Frontal cortex (tissue), 4 donors: ENCODE data around the gene HSH2D. TPM values are rescaled to one million over a fixed set of nuclear protein-coding genes. Genes with fewer than 3 reads are reported as not detected.
"Not testable (repeated sequence)": the region's sequence is repeated elsewhere in the genome, so short reads cannot be mapped to it uniquely, and the experiment has no call there.

Source experiments
- DNase-seq, 2 donors: peaks; one replicate each; pipeline ENCODE4 v3.0.0; 2012; ENCODE audit warnings: low spot score in 2 of 2
- FAIRE-seq: peaks from 2 replicates; lab custom pipeline; 2012; peaks lifted over from hg19 to GRCh38; lab: Jason Lieb, UNC
- total RNA-seq: library from RNA; depleted of rRNA; stranded (reverse); fragments of >200 nt; gene quantifications from one replicate; pipeline ENCODE4 v1.2.3, GENCODE V29; 2014
- donor health status: control.
- donor health status: control.
- donor health status: control.

The HSH2D gene
- total RNA-seq, 1 donor from 2014 or later: under 0.01 TPM

DNA sequence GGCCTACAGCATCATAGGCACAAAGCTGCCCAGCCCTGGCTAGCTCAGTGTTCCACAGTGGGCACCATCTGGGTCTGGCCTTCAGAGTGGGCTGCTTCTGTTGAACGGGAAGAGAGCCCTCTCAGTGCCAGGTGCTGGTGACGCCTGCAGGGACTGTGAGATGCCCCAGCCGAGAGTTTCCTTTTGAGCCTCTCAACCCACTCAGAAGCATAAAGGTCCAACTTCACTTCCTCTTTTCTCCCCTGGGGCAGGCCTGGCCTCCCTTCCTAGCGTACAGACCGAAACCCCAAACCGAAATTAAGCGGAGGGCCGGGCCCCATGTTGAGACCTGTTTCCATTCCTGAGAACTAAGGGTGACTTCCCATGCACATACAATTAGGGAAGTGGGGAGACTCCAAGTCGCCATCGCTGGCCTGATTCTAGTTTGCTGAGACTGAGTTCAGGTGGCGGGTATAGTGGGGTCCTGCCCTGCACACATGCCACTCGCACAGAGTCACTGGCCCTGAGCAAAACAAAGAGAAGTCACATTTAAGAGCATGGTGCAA is 24.9 kb upstream of the HSH2D start:
- peak in 1 of 2 donors; percentile 19 for DNase-seq
- no peak for FAIRE-seq

DNA sequence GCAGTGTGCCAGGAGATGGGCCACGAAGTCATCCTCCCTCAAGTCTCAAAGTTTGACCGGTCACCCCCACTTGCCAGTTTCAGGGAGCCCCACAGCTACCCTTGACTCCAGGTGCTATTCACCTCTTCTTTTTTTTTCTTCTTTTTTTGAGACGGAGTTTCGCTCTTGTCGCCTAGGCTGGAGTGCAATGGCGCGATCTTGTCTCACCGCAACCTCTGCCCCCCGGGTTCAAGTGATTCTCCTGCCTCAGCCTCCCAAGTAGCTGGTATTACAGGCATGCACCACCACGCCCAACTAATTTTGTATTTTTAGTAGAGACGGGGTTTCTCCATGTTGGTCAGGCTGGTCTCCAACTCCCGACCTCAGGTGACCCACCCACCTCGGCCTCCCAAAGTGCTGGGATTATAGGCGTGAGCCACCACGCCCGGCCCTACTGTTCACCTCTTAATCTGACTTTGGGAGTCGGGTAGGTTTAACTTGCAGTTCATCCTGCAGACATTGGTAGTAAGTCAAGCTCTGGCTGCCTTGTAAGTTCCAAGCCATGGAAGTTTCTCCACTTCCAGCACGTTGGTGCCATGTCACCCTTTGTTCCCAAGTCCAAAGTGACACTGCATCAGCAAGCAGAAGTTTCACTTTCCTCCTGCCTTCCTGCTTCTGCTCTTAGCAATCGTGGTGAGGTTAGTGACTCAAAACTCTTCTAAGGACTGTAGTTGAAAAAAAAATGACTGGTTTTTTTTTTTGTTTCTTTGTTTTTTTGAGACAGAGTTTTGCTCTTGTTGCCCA is 24.2 kb upstream of the HSH2D start:
- not testable (repeated sequence) for DNase-seq, FAIRE-seq

DNA sequence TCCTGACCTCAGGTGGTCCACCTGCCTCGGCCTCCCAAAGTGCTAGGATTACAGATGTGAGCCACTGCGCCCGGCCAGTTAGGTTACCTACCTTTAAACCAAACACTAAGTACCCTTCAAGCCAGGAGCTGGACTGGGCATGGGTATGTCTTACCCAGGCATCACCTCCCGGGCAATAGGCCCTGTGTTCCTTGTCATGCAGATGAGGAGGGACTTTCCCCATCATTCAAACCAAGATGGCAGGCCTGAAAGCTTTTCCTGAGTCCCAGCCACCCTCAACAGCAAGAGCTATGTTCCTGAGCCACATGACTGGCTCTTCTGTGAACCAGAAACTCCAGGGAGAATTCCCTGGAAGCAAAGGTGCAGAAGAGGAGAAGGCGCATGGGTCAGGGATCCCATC is 22.3 kb upstream of the HSH2D start:
- FAIRE-seq (no peak), DNase-seq (no peak)

DNA sequence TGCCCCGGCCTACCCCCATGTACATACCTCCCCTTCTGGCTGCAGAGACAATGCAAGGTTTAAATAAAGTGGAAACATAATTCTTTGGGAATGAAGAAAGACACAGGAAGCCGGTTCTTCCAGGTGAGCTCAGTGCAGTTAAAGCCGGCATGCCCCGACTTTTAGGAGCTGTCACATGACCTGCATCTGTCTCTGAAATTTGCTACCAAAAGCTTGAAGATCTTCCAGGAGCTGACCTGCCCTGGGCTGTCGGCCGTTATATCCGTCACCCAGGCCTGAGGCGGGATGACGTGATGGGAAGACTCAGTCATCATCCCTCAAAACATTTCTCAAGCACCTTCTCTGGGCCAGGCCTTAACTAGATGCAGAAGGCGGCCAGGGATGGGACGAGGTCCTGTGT is 21.5 kb upstream of the HSH2D start:
- DNase-seq (no peak), FAIRE-seq (no peak)

DNA sequence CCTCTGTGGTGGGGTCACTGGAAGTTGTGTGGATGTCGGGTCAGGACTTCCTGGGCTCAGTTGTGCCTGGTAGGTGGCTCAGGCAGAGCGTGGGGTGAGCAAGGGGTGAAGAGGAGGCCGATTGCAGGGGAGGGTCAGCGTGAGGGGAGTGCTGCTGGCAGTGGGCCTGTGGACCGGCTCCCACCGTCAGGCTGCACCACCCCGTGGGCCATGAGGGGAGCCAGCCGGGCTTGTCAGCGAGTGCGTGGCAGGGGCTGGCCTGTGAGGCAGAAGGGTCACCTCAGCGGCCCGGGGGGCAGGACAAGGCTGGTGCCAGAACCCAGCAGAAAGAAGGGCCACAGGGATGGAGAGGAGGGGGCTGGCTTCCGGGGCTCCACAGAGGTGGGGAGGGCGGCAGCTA is 18.5 kb upstream of the HSH2D start:
- DNase-seq (no peak), FAIRE-seq (no peak)

DNA sequence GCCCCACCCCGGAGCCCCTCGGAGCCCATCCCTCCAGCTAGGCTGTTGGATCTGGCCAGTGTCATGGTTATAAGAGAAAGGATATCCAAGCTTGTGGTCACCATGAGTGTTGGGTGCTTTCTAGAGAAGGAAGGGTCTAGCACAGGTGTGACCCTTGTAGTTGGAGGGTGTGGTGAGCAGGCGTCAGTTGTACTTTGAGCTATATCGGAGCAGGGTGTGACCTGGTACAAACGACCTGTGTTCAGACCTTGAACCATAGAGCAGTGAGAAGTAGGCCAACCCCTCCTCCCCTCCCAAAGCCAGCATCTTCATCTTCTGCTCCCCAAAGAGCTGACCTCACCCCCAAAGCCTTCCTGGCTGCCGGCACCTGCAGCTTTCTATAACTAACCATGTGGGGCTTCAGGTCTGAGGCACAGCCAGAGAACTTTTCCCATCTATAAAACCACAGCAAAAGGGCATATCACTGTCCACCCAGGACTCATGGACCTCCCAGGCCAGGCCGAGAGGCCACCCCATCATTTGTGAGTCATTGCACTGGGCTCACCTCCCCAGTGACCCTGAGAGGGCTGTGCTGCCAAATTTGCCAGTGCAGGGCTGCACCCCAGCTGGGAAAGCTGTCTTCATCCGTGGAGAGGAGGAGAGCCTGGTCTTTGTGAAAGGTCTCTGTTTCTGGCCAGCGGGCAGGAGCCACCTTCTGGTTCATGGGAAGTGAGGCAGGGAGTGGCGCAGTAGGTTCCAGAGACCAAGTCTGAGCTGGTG is 17.6 kb upstream of the HSH2D start:
- DNase-seq (no peak), FAIRE-seq (no peak)

DNA sequence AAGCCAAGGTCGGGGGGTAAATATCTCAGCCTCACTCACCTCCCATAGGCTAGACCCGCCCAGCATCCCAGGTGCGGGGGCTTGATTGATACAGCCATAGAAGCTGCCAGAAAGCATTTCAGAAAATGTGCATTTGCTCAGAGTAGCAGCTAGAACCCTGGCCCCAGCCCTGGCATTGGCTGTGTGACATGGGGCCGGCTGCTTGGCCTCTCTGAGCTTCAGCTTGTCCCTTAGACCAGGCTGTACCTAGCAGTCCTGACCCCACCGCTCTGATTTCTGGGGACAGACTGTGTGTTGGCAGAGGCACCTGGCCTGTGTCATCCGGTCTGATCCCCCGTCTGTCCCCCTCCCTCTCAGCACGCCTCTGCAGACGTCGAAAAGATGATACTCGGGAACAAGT is 16.4 kb upstream of the HSH2D start:
- no peak for DNase-seq
- no peak for FAIRE-seq

DNA sequence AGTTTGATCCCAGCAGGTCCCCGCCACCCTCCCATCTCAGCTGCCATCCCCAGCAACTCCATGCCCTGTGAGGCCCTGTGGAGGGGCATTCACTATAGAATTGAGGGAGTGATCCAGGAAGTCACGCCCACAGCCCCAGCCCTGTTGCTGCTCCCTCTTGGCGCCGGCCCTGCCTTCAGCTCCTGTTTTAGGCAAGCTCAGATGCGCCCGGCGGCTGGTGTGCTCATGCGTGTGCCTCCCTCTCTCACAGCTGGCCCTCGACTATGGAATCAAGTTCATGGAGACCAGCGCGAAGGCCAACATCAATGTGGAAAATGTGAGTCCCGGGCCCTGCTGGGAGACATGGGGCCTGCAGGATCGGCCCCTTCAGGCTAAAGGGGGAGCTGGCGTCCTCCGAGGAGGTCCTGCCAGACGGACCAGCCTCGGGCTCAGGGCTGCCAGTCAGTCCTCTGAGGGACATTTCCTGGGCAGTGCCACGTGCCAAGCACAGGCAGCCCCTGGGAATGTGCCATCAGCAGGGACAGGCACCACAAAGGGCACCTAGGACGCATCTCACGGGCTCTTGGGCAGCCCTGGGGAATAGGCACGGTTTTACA is 15.6 kb upstream of the HSH2D start:
- FAIRE-seq: no peak

DNA sequence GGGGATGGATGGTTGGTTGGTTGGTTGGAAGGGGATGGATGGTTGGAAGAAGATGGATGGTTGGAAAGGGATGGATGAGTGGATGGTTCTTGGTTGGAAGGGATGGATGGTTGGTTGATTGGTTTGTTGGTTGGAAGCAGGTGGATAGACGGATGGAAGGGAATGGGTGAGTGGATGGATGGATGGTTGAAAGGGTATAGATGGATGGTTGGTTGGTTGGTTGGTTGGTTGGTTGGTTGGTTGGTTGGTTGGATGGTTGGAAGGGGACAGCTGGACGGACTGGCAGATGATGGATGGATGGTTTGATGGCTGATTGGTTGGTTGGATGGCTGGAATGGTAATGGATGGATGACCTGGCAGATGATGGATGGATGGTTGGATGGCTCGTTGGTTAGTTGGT is 11.8 kb upstream of the HSH2D start:
- FAIRE-seq: no peak
- DNase-seq: no peak

More for the DNA sequence above, 15.6 kb upstream of the HSH2D start:
- no peak for DNase-seq

DNA sequence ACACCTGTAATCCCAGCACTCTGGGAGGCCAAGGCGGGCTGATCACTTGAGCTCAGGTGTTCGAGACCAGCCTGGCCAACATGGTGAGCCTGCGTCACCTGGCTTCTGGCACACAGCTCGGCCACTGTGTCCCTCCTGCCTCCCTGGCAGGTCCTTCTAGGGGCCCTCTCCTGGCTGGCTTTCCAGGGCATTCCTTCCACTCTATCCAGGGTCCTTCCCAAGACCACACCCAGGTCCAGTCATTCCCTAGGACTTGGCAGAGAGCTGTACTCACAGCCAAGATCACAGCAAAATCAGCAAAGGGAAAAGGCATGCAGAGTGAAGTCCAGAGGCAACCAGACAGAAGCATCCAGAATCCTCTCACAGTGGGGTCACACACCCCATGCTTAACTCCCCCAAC is 9.7 kb upstream of the HSH2D start:
- no peak for DNase-seq
- FAIRE-seq: no peak

DNA sequence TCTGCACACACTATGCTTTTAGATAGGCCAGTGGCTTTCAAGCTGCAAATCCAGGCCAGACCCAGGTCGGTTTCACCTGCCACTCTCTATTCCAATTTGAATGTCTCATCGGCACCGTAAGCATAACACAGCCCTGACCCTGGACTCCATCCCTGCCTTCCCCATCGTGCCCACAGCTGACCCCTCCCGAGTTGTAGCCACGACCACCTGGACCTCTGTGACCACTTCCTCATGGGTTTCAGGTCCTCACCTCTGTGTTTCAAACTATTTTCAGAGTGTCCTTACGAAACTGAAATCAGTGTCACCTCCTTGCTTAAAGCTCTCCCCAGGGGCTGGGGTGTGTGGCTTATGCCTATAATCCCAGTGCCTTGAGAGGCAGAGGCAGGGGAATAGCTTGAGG is 9.0 kb upstream of the HSH2D start:
- FAIRE-seq (no peak), DNase-seq (no peak)

DNA sequence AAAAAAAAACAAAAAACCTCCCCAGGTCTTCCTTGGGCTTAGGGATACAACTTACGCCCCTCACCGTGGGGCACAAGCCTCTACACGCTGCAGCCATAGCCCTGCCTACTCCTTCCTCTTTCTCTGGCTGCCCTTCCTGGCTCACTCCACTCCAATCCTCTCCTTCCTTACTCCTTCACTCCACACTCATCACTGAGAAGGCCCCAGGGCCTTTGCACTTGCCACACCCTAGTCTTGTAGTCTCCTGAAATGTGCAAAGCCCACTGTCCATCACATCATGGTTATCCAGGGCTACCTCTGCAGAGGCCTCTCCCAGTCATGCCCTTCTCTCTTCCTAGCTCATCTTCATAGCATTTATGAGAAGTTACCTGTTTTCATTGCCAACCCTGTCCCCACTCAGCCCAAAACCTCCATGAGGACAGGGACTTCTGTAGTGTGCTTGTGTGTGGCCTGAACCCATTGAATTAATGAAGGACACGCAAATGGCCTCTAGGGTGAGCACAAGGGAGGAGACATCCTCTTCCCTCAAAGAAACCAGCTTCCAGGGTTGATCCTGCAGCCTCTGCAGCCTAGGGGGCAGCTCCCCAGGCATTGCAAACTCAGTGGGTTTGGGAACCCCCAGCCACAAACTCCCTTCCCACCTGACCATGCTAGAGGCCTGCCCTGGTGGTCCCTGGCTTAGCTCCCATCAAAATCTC is 7.9 kb upstream of the HSH2D start:
- DNase-seq (no peak), FAIRE-seq (no peak)

DNA sequence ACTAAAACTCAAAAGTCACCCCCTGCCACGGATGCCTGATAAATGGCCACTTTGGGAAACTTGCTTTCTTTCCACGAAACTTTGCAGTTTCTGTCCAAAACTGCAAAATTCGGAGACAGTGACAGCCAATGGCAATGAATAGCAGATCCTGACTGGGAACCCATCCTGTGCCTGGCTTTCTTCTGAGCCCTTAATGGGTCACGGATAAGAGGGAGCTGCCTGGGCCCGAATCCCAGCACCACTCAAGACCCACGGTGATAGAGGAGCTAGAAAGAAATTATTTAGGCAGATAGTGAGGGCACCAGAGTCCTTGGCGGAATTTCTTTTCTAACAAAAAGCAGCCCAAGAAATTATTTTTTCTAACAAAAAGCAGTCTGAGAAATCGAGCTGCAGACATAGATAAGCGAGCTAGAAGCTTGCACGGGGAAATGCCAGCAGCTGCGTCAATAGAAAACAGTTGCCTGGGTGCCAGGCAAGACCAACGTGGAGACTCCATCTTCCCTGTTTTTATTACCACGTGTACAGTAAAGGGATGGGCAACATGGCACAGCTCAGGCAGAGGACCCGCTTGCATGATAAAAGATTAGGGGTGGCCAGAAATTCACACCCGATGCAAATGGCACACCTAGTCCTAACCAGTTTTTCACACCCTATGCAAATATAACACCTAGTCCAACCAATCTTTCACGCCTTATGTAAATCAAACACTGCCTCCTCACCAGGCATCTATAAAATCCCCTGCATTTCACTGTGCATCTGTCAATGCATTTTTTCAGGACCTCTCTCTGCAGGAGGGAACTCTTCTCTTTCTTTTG is 7.1 kb upstream of the HSH2D start:
- DNase-seq: no peak
- no peak for FAIRE-seq

DNA sequence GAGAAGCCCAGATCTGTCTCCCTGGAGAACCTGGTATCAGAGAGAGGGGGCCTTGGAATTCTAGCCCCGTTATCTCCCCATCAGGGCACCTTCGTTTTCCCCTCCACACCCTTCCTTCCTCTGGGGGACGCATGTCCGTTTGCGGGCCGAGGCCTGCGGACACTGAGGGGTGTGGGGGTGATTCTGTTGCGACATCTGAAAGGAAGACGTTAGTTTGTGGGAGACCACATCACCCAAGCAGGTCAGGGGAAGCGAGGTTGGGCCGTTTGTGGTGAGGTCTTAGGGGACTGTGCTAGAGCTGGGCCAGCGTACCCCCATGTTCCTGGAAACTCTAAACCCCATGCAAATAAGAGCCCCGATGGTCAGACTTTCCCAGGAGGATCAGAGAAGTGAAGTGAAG is 3.7 kb upstream of the HSH2D start:
- no peak for DNase-seq
- FAIRE-seq: no peak

DNA sequence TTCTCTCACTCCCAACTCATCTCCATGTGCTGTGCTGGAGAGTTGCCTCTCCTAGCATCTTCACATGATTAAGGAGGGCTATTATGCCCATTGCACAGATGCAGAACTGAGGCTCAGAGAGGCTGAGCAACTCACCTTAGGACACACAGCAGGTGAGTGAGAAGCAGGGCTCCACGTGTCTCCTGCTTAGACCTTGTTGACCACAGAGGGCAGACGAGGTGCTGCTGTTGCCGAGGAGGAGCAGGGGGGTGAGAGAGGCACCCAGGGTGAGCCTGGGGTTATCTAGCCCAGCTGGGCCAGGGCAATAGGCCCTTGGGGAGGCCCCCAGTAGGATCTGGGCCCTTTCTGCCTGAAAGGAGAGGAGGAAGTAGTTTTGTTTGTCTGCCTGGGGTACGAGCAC is 2.4 kb upstream of the HSH2D start:
- FAIRE-seq (no peak), DNase-seq (no peak)

DNA sequence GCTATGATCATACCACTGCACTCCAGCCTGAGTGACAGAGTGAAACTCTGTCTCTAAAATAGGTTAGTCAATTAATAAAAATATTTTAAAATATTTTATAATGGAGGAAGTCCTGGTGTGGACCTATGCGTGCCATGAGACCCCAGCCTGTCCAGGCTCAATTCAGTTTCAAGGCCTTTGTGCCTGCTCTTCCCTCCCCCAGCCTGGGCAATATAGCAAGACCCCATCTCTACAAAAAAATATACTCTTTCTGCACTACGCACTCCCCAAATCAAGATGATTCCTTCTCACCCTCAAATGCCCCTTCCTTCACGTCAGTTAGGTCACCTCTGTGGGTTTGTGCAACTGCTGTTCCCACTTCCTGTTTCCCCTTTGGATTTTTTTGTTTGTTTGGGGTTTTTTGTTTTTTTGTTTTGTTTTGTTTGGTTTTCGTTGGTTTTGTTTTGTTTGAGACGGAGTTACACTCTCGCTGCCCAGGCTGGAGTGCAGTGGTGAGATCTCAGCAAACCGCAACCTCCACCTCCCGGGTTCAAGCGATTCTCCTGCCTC is 1.4 kb upstream of the HSH2D start:
- DNase-seq (no peak), FAIRE-seq (no peak)

DNA sequence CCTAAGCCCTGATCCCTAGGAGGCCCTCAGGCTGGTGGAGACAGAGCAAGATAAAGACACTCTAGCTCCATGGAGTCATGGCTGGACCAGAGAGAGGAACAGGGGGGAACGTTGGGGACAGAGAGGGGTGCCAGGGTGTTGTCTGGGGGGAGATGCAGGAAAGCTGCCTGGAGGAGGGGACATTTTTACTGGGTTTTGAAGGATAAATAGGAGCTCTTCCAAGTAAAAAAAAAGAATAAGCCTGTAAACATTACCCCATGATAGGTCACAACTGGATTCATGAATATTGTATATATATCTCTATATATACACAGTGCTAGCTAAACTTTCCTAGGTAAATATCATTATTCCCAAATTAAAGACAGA is 714 bp downstream of the HSH2D start:
- no peak for FAIRE-seq
- DNase-seq: no peak

DNA sequence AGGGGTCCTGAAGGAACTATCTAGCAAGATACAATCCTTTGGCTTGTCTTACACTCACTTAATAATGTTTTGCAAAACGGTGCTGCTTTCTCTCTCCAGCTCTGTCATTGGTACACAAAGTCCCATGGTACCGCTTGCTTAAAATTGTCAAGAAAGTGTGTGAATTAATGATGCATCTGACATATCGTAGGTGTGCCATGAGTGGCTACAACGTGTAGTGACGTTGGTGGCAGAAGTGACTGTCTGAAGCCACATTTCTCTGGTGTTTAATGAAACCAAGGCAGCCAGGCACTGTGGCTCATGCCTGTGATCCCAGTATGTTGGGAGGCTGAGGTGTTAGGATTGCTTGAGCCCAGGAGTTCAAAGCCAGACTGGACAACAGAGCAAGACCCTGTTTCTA is 2.6 kb downstream of the HSH2D start:
- FAIRE-seq: no peak

More for the DNA sequence above, 2.6 kb downstream of the HSH2D start:
- DNase-seq: no peak
